ENCODE data around the gene ACD.

DNA sequence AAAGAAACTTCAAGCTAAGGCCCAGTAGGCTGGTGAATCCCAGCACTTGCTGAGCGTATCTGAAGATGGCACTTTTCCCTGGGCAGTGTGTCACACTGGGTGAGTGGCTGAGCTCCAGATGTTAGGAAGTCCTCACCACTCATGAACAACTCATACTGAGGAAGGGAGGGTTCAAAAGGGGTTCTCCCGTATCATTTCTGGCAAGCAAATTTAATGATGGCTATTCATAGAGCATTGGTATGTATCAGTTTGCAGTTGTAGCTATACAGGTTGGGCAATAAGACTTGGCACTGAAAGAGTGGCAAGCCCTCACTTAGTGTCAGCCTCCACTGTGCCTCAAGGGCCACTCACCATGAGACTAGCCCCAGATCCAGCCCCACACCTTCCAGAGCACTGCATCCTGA lies 48.3 kb upstream of the ACD start:
- TF ChIP-seq, protein P1, sequence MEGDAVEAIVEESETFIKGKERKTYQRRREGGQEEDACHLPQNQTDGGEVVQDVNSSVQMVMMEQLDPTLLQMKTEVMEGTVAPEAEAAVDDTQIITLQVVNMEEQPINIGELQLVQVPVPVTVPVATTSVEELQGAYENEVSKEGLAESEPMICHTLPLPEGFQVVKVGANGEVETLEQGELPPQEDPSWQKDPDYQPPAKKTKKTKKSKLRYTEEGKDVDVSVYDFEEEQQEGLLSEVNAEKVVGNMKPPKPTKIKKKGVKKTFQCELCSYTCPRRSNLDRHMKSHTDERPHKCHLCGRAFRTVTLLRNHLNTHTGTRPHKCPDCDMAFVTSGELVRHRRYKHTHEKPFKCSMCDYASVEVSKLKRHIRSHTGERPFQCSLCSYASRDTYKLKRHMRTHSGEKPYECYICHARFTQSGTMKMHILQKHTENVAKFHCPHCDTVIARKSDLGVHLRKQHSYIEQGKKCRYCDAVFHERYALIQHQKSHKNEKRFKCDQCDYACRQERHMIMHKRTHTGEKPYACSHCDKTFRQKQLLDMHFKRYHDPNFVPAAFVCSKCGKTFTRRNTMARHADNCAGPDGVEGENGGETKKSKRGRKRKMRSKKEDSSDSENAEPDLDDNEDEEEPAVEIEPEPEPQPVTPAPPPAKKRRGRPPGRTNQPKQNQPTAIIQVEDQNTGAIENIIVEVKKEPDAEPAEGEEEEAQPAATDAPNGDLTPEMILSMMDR (IDR thresholded peaks at IDR 0.05), result no peak
- TF ChIP-seq POLR2A (IDR thresholded peaks at IDR 0.05) (no peak), POLR2AphosphoS5 (IDR thresholded peaks at IDR 0.05; ENCODE audit: insufficient read depth in 1 of 2, low read depth in 1 of 2) (no peak)
